GM23338 (cell line): Measurements from ENCODE around the gene SRRT. TPM values are rescaled to one million over a fixed set of nuclear protein-coding genes. Genes with fewer than 3 reads are reported as not detected.

Experiments
- CREB1 ChIP-seq: fragments of 250-450 bp; sonication (Bioruptor Pico); IDR thresholded peaks from 2 replicates; pipeline ENCODE4 v1.5.0; 2020; ENCODE audit warnings: low read depth, mild to moderate bottlenecking, moderate library complexity
- CTCF ChIP-seq, 2 experiments: fragments of 200-600 bp in 1 of 2; sonication (generic) in 1 of 2; conservative IDR thresholded peaks; 2 replicates each; pipeline versions ENCODE4 v1.5.1 to v1.6.1; 2016 to 2017; ENCODE audit warnings: antibody characterized with exemption in 2 of 2, low read depth in 2 of 2, mild to moderate bottlenecking in 2 of 2, moderate library complexity in 1 of 2
- ETS1 ChIP-seq: IDR thresholded peaks from 2 replicates; pipeline ENCODE4 v1.6.1; 2016; ENCODE audit warnings: antibody characterized with exemption
- EZH2 ChIP-seq: fragments of 200-600 bp; sonication (generic); IDR thresholded peaks from one replicate; pipeline ENCODE4 v1.8.0; 2017; ENCODE audit warnings: antibody characterized with exemption, mild to moderate bottlenecking, low read depth; ENCODE audit not compliant: unreplicated experiment
- EZH2phosphoT487 ChIP-seq: fragments of 200-600 bp; sonication (generic); IDR thresholded peaks from one replicate; pipeline ENCODE4 v1.8.1; 2018; ENCODE audit warnings: antibody characterized with exemption; ENCODE audit not compliant: unreplicated experiment
- JUNB ChIP-seq: IDR thresholded peaks from one replicate; pipeline ENCODE4 v1.6.1; 2016; ENCODE audit warnings: antibody characterized with exemption; ENCODE audit not compliant: unreplicated experiment
- NANOG ChIP-seq: IDR thresholded peaks from 2 replicates; pipeline ENCODE4 v1.6.1; 2016; ENCODE audit warnings: antibody characterized with exemption, borderline replicate concordance
- POLR2AphosphoS5 ChIP-seq: IDR thresholded peaks from 2 replicates; pipeline ENCODE4 v1.6.1; 2016; ENCODE audit warnings: antibody characterized with exemption, low read depth
- REST ChIP-seq: IDR thresholded peaks from one replicate; pipeline ENCODE4 v1.6.1; 2018; ENCODE audit warnings: antibody characterized with exemption; ENCODE audit not compliant: unreplicated experiment
- STAT1 ChIP-seq: IDR thresholded peaks from one replicate; pipeline ENCODE4 v1.6.1; 2016; ENCODE audit warnings: antibody characterized with exemption; ENCODE audit not compliant: unreplicated experiment
- ZNF114 ChIP-seq: fragments of 250-450 bp; sonication (Bioruptor Pico); IDR thresholded peaks from 2 replicates; pipeline ENCODE4 v1.5.0; 2020; ENCODE audit warnings: mild to moderate bottlenecking, moderate library complexity
- ZNF331 ChIP-seq: fragments of 250-450 bp; sonication (Bioruptor Pico); IDR thresholded peaks from 2 replicates; pipeline ENCODE4 v1.5.0; 2020; ENCODE audit warnings: low read depth, mild to moderate bottlenecking, moderate library complexity
- polyA plus RNA-seq: library from polyadenylated mRNA; unstranded; fragments of >200 nt; fragmentation: Nextera tagmentation; extraction: Ambion mirVana; gene quantifications from 2 replicates; pipeline ENCODE4 v1.2.1, GENCODE V29; 2016
- total RNA-seq: library from RNA; depleted of rRNA; stranded (reverse); fragments of >200 nt; shearing (Covaris generic); gene quantifications from 2 replicates; pipeline ENCODE4 v1.2.3, GENCODE V29; 2014

The SRRT gene
- total and polyA plus RNA-seq, 2 experiments from 2014 or later, result 113 to 140 TPM

- TF ChIP-seq REST (no peak), ZNF114 (CRISPR knock-in tag) (no peak), NANOG (no peak), POLR2AphosphoS5 (no peak), EZH2 (no peak), ETS1 (no peak), CREB1 (no peak), CTCF (conservative IDR thresholded peaks at IDR 0.05; ENCODE audit: low read depth in 2 of 2) (no peak), JUNB (no peak), ZNF331 (CRISPR knock-in tag) (no peak), EZH2phosphoT487 (no peak), STAT1 (no peak)
Measured at GRCh38 chr7:100893318-100893895, 18.5 kb downstream of the SRRT start (continued).
